IMR-90 (cell line): ENCODE data around the gene MAN1A2. TPM values are rescaled to one million over a fixed set of nuclear protein-coding genes. Genes with fewer than 3 reads are reported as not detected.

Source experiments
- ATAC-seq: fragments of 200-7000 bp; cut with Tn5 transposase; 2 replicates; pipeline ENCODE4 v1.9.1; 2020; ENCODE audit warnings: low read depth, mild to moderate bottlenecking, moderate library complexity
- BruUV-seq: library from RNA; stranded (reverse); fragments of 400-500 nt; replicated peaks from 2 replicates; lab custom pipeline; 2021; lab: Mats Ljungman, UMichigan
- CTCF ChIA-PET: fragments of 300-600 bp; formaldehyde crosslinking; extraction: SDS; loops from one replicate; lab custom pipeline; 2021; ENCODE audit warnings: antibody characterized with exemption; lab: Yijun Ruan, JAX
- POLR2A ChIA-PET: fragments of 300-600 bp; sonication (Branson Sonifier 250); formaldehyde crosslinking; loops from one replicate; lab custom pipeline; 2022; ENCODE audit warnings: antibody characterized with exemption; ENCODE audit not compliant: unreplicated experiment; lab: Charles Lee
- DNase-seq: peaks from one replicate; pipeline ENCODE4 v3.0.0; 2013
- H2AFZ ChIP-seq: replicated peaks from 2 replicates; pipeline ENCODE3; 2013; ENCODE audit warnings: low read length, mild to moderate bottlenecking; ENCODE audit not compliant: poor library complexity
- H2AK5ac ChIP-seq: 2 replicates; pipeline ENCODE4 v1.6.1; 2013; ENCODE audit warnings: low read depth, low read length, inconsistent platforms
- H2AK9ac ChIP-seq: replicated peaks from 2 replicates; pipeline ENCODE3; 2013; ENCODE audit warnings: mild to moderate bottlenecking, low read depth, low read length, moderate library complexity; ENCODE audit not compliant: poor library complexity
- H2BK120ac ChIP-seq: 2 replicates; pipeline ENCODE4 v1.6.1; 2013; ENCODE audit warnings: low read depth, low read length, inconsistent platforms
- H2BK15ac ChIP-seq: 3 replicates; pipeline ENCODE4 v1.6.1; 2013; ENCODE audit warnings: low read depth, low read length, inconsistent platforms
- H2BK20ac ChIP-seq: 2 replicates; pipeline ENCODE4 v1.6.1; 2013; ENCODE audit warnings: low read depth, mild to moderate bottlenecking, inconsistent platforms, low read length, moderate library complexity
- H2BK5ac ChIP-seq: 2 replicates; pipeline ENCODE4 v1.6.1; 2013; ENCODE audit warnings: mild to moderate bottlenecking, low read depth, low read length, inconsistent platforms; ENCODE audit not compliant: poor library complexity, severe bottlenecking
- H3K14ac ChIP-seq: replicated peaks from 2 replicates; pipeline ENCODE4 v1.6.1; 2013; ENCODE audit warnings: low read depth, low read length, inconsistent platforms
- H3K18ac ChIP-seq: 2 replicates; pipeline ENCODE4 v1.6.1; 2013; ENCODE audit warnings: low read depth, low read length, control low read depth
- H3K23ac ChIP-seq: 2 replicates; pipeline ENCODE4 v1.6.1; 2013; ENCODE audit warnings: low read depth, low read length, inconsistent platforms
- H3K27ac ChIP-seq: 2 replicates; pipeline ENCODE4 v1.5.1; 2013; ENCODE audit warnings: mild to moderate bottlenecking, control low read depth, low read length; ENCODE audit not compliant: insufficient read depth
- H3K27me3 ChIP-seq: 2 replicates; pipeline ENCODE4 v1.6.1; 2013; ENCODE audit warnings: low read length; ENCODE audit not compliant: control insufficient read depth, insufficient read depth
- H3K36me3 ChIP-seq: 2 replicates; pipeline ENCODE4 v1.6.1; 2013; ENCODE audit warnings: low read length, mixed read lengths; ENCODE audit not compliant: control insufficient read depth, insufficient read depth
- H3K4ac ChIP-seq: 2 replicates; pipeline ENCODE4 v1.6.1; 2013; ENCODE audit warnings: low read depth, low read length, inconsistent platforms
- H3K4me1 ChIP-seq: 2 replicates; pipeline ENCODE4 v1.6.1; 2013; ENCODE audit warnings: low read length, mixed read lengths; ENCODE audit not compliant: control insufficient read depth, insufficient read depth
- H3K4me2 ChIP-seq: 2 replicates; pipeline ENCODE4 v1.6.1; 2013; ENCODE audit warnings: low read depth, mild to moderate bottlenecking, control low read depth, low read length, moderate library complexity
- H3K4me3 ChIP-seq: 2 replicates; pipeline ENCODE4 v1.5.1; 2013; ENCODE audit warnings: low read depth, mild to moderate bottlenecking, control low read depth, low read length, moderate library complexity; ENCODE audit not compliant: insufficient read depth
- H3K56ac ChIP-seq: 2 replicates; pipeline ENCODE4 v1.6.1; 2013; ENCODE audit warnings: low read length, inconsistent platforms; ENCODE audit not compliant: insufficient read depth; ENCODE audit errors: extremely low read depth
- H3K79me1 ChIP-seq, 2 experiments: 2 replicates each; pipeline ENCODE4 v1.6.1; 2013; ENCODE audit warnings: low read length in 2 of 2, inconsistent platforms in 1 of 2, low read depth in 1 of 2
- H3K9ac ChIP-seq: 2 replicates; pipeline ENCODE4 v1.6.1; 2013; ENCODE audit warnings: low read depth, low read length, control low read depth
- H3K9me1 ChIP-seq: 2 replicates; pipeline ENCODE4 v1.6.1; 2013; ENCODE audit warnings: low read length, inconsistent platforms; ENCODE audit not compliant: insufficient read depth
- H3K9me3 ChIP-seq: 2 replicates; pipeline ENCODE4 v1.6.1; 2013; ENCODE audit warnings: low read length; ENCODE audit not compliant: control insufficient read depth, insufficient read depth
- H4K20me1 ChIP-seq: 2 replicates; pipeline ENCODE4 v1.6.1; 2013; ENCODE audit warnings: low read length, inconsistent platforms; ENCODE audit not compliant: insufficient read depth
- H4K5ac ChIP-seq: 2 replicates; pipeline ENCODE4 v1.6.1; 2013; ENCODE audit warnings: mild to moderate bottlenecking, low read depth, low read length, control low read depth
- H4K8ac ChIP-seq, 2 experiments: 2 replicates each; pipeline ENCODE4 v1.6.1; 2013; ENCODE audit warnings: low read depth in 2 of 2, low read length in 2 of 2, control low read depth in 1 of 2, inconsistent platforms in 1 of 2
- H4K91ac ChIP-seq: 2 replicates; pipeline ENCODE4 v1.6.1; 2013; ENCODE audit warnings: low read depth, low read length, inconsistent platforms; ENCODE audit not compliant: insufficient read depth
- BHLHE40 ChIP-seq: fragments of 150-350 bp; IDR thresholded peaks from 2 replicates; pipeline ENCODE4 v1.6.1; 2016; ENCODE audit warnings: mild to moderate bottlenecking, low read depth, low read length
- CEBPB ChIP-seq: IDR thresholded peaks from 2 replicates; pipeline ENCODE4 v1.6.1; 2012; ENCODE audit warnings: low read depth, low read length, improper control_type of control experiment
- CHD1 ChIP-seq: IDR thresholded peaks from 2 replicates; pipeline ENCODE4 v1.6.1; 2012; ENCODE audit warnings: low read depth, low read length, improper control_type of control experiment
- CTCF ChIP-seq: conservative IDR thresholded peaks from 2 replicates; pipeline ENCODE4 v1.5.1; 2012; ENCODE audit warnings: mild to moderate bottlenecking, low read depth, low read length, improper control_type of control experiment
- ELK1 ChIP-seq: fragments of 150-350 bp; IDR thresholded peaks from 2 replicates; pipeline ENCODE4 v1.6.1; 2016; ENCODE audit warnings: low read depth, mild to moderate bottlenecking, low read length, moderate library complexity, borderline replicate concordance
- FOS ChIP-seq: fragments of 150-350 bp; IDR thresholded peaks from 2 replicates; pipeline ENCODE4 v1.6.1; 2016; ENCODE audit warnings: low read depth, low read length
- MAFK ChIP-seq: IDR thresholded peaks from 2 replicates; pipeline ENCODE4 v1.6.1; 2012; ENCODE audit warnings: low read depth, low read length, improper control_type of control experiment
- MAZ ChIP-seq: IDR thresholded peaks from 2 replicates; pipeline ENCODE4 v1.6.1; 2012; ENCODE audit warnings: low read depth, mild to moderate bottlenecking, low read length, improper control_type of control experiment, moderate library complexity, borderline replicate concordance
- MXI1 ChIP-seq: IDR thresholded peaks from 2 replicates; pipeline ENCODE4 v1.6.1; 2012; ENCODE audit warnings: low read depth, mild to moderate bottlenecking, low read length, moderate library complexity, borderline replicate concordance
- NFE2L2 ChIP-seq: fragments of 150-350 bp; IDR thresholded peaks from 2 replicates; pipeline ENCODE4 v1.6.1; 2016; ENCODE audit warnings: low read depth, mild to moderate bottlenecking, low read length
- POLR2A ChIP-seq: IDR thresholded peaks from 2 replicates; pipeline ENCODE4 v1.6.1; 2012; ENCODE audit warnings: mild to moderate bottlenecking, low read depth, low read length
- RAD21 ChIP-seq: IDR thresholded peaks from 2 replicates; pipeline ENCODE4 v1.6.1; 2012; ENCODE audit warnings: low read length, improper control_type of control experiment
- RCOR1 ChIP-seq: IDR thresholded peaks from 2 replicates; pipeline ENCODE4 v1.6.1; 2012; ENCODE audit warnings: mild to moderate bottlenecking, low read length, improper control_type of control experiment; ENCODE audit not compliant: insufficient replicate concordance
- RFX5 ChIP-seq: IDR thresholded peaks from 2 replicates; pipeline ENCODE4 v1.8.0; 2012; ENCODE audit warnings: low read depth, mild to moderate bottlenecking, low read length, moderate library complexity
- SMC3 ChIP-seq: fragments of 150-350 bp; IDR thresholded peaks from 2 replicates; pipeline ENCODE4 v1.6.1; 2016; ENCODE audit warnings: low read depth, mild to moderate bottlenecking, antibody characterized with exemption, low read length, moderate library complexity
- USF2 ChIP-seq: fragments of 150-350 bp; IDR thresholded peaks from 2 replicates; pipeline ENCODE4 v1.6.1; 2017; ENCODE audit warnings: mild to moderate bottlenecking, antibody characterized with exemption, low read length, low read depth
- WGBS, 2 experiments: methylation state at CpG; one replicate each; pipeline versions ENCODE4 v1.1.5 to v1.1.7; 2013; ENCODE audit warnings: missing lambda C conversion rate in 2 of 2; ENCODE audit not compliant: insufficient read length in 1 of 2; ENCODE audit errors: extremely low coverage in 2 of 2; 5-methylcytosine and 5-hydroxymethylcytosine counted together
- dilution Hi-C: fragments of 300-500 bp; cut with HindIII; formaldehyde crosslinking; loops from one replicate; pipeline ENCODE4 v1.14.3; 2018; ENCODE audit warnings: low sequenced_read_pairs; ENCODE audit not compliant: unreplicated experiment
- in situ Hi-C: fragments of 300-500 bp; cut with MboI; formaldehyde crosslinking; loops from 3 replicates; pipeline ENCODE4 v1.14.3; 2019; ENCODE audit warnings: low sequenced_read_pairs, inconsistent platforms, mixed read lengths
- intact Hi-C: fragments of 100-400 bp; cut with micrococcal nuclease; formaldehyde crosslinking; loops from 2 replicates; pipeline ENCODE4 v1.10.0; 2022
- polyA plus RNA-seq, 3 experiments: library from polyadenylated mRNA; depleted of rRNA; stranded (reverse); fragments of >200 nt; gene quantifications; 2 replicates each; pipeline ENCODE4 v1.2.3, GENCODE V29; 2012; ENCODE audit warnings: low replicate concordance in 1 of 3
- total RNA-seq: library from RNA; depleted of rRNA; stranded (reverse); fragments of >200 nt; gene quantifications from 2 replicates; pipeline ENCODE4 v1.2.3, GENCODE V29; 2012

The MAN1A2 gene
- total and polyA plus RNA-seq, 2 of the 4 experiments (the other 2 are of a cell fraction) = 12.4 to 29.4 TPM

- in situ Hi-C loops = loop anchor here (25.0 kb wide), 1 partner anchor 398 kb away; no protein-coding TSS in a partner anchor
- H3K14ac ChIP-seq = no peak overlapping the region
- no peak overlapping the region for H3K9ac ChIP-seq
- no peaks in the 10 kb centered on the region for H3K9me3 ChIP-seq
- WGBS, 2 experiments = no CpG with 5 or more reads among the region's 4 CpGs
- ChIA-PET POLR2A (no interaction called here), CTCF (no interaction called here)
- H3K79me1 ChIP-seq = peaks cover 0 to 22% of the 10 kb centered on the region in 2 experiments; a peak in 2 of 4 replicates
- no peak overlapping the region for H3K56ac ChIP-seq
- no peak overlapping the region for H4K5ac ChIP-seq
- ATAC-seq (no peak), DNase-seq (no peak)
- intact Hi-C loops = loop anchor here (10.0 kb wide), 2 partner anchors 219 to 391 kb away; no protein-coding TSS in a partner anchor
- TF ChIP-seq MAFK (no peak), MXI1 (no peak), RFX5 (no peak), ELK1 (no peak), RCOR1 (no peak), CEBPB (no peak), USF2 (no peak), MAZ (no peak), BHLHE40 (no peak), FOS (no peak), POLR2A (no peak), SMC3 (no peak), RAD21 (no peak), CTCF (no peak), NFE2L2 (no peak), CHD1 (no peak)
- no peak overlapping the region for H3K4me3 ChIP-seq
- H3K9me1 ChIP-seq = no peaks in the 10 kb centered on the region
- no peak overlapping the region for H2BK15ac ChIP-seq
- H2AFZ ChIP-seq = no peak overlapping the region
- dilution Hi-C loops = no loop called here
- no peak overlapping the region; the same call in 1 of the 2 replicates for H2AK5ac ChIP-seq
- H2BK120ac ChIP-seq = no peak overlapping the region
- no peak overlapping the region for H4K8ac ChIP-seq
- H2AK9ac ChIP-seq = no peak overlapping the region
- no peaks in the 10 kb centered on the region for H3K27me3 ChIP-seq
- H3K23ac ChIP-seq = no peak overlapping the region
- no peak overlapping the region for H3K18ac ChIP-seq
- no peaks in the 10 kb centered on the region for H3K36me3 ChIP-seq
- H4K91ac ChIP-seq = no peak overlapping the region
- H3K4me2 ChIP-seq = no peak overlapping the region
- H3K27ac ChIP-seq = no peak overlapping the region
- no peak overlapping the region for H3K4ac ChIP-seq
- peaks cover 4% of the 10 kb centered on the region for H3K4me1 ChIP-seq
- H4K20me1 ChIP-seq = peaks cover 6% of the 10 kb centered on the region; the same call in 1 of the 2 replicates
- BruUV-seq = no TSS peak
- no peak overlapping the region for H2BK20ac ChIP-seq
- H2BK5ac ChIP-seq = no peak overlapping the region
Observed at GRCh38 chr1:117364240-117364639, 3.0 kb upstream of the MAN1A2 start.
